HG03520 (cell line): Measurements from ENCODE around the gene MAP3K1.
A peak's percentile ranks its signal among the peaks of the same experiment; 100 is the strongest.

Experiments
- ATAC-seq: cut with Tn5 transposase; IDR thresholded peaks from one replicate; pipeline ENCODE4 v1.9.1; 2021; ENCODE audit warnings: mild to moderate bottlenecking, moderate library complexity; ENCODE audit not compliant: unreplicated experiment

MAP3K1 gene

DNA sequence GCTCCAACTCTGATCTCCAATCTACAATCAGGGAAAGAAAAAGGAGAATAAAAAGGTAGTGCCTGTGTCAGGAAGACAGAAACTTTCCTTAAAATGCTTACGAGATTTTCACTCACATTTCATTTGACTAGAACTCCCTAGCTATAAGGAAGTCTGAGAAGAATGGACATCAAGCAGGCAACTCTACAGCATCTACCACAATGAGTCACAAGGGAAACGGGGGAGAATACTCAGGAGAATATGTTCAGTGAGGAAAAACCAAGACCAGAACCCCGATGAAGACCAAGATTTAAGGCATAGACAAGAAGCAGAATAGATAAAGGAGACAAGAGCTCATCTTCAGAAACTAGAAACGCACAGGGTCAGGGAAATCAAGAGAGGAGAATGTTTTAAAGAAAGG lies 85.0 kb downstream of the MAP3K1 start:
- no peak for ATAC-seq

DNA sequence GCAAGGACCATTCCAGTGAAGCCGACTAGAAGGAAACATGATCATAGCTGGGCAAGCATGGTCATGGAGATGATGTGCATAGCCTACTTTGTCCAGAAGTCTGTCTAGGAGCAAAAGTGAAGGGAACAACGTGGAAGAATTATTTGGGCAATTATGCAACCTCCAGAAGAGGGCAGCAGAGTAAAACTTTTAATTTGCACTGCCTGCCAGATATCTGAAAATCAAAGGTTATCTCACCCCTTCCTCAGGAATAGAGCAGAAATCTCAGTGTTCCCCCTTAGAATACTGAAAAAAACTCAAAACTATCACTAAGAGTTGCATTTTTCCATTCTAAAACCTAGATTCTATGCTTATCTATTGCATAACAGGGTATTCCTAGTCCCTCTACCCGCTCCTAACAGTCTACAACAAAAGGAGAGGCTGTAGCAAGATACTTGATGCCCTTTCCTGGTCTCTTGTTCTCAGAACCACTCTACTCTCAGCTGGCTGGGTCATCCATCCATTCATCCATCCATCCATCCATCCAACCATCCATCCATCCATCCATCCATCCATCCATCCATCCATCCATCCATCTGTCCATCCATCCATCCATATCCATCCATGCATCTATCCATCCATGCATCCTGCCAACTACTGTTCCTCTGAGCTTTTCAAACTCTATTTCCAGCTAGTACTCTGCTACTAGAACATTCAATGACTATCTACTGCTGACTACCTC lies 85.7 kb downstream of the MAP3K1 start:
- no peak for ATAC-seq

GRCh38 chr5:56908942-56909293 lies 93.6 kb downstream of the MAP3K1 start:
- no peak for ATAC-seq

DNA sequence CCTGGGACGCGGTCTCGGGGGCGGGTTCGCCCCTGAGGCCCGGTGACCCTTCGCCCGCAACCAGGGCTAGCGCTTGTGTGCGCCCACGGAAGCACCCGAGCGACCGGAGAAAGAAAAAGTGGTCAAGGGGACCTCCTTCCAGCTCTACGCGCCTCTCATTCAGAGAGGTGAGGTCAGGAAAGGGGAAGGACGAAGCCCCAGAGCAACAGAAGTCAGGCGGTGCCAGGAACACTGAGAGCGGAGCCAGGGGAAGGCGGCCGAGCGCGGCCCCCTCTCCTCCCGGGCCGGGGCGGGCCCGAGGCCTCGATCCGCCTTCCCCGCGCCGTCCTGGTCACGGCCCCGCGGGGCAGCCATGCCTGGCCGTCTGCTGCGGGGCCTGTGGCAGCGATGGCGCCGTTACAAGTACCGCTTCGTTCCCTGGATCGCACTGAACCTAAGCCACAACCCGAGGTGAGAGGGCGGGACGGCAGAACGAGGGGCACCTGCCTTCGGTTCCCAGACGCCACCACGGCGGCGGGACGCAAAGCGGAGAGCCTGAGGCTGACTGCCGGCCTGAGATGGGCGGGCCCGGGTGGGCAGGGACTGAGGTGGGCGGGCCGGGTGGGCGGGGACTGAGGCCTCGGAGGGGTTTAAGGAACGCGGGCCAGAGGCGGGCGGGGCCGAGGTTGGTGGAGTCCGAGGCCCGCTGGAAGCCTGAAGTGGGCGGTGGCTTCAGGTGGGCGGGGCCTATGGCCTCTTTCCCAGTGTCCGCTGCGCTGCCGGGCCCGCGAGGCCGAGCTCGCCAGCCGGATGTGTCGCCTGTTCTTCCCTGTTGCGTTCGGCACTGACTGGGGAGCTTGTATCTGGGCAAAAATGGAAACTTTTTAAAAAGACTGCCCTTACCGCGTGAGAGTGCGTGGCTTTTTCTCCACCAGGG lies 94.2 kb downstream of the MAP3K1 start, which contains the start of gene SETD9:
Gene SETD9, plus strand, starts transcription at position 303 of the 916 bp plus-strand sequence. Its CDS starts 50 bp downstream, at position 353.
- peak; percentile 82 for ATAC-seq

DNA sequence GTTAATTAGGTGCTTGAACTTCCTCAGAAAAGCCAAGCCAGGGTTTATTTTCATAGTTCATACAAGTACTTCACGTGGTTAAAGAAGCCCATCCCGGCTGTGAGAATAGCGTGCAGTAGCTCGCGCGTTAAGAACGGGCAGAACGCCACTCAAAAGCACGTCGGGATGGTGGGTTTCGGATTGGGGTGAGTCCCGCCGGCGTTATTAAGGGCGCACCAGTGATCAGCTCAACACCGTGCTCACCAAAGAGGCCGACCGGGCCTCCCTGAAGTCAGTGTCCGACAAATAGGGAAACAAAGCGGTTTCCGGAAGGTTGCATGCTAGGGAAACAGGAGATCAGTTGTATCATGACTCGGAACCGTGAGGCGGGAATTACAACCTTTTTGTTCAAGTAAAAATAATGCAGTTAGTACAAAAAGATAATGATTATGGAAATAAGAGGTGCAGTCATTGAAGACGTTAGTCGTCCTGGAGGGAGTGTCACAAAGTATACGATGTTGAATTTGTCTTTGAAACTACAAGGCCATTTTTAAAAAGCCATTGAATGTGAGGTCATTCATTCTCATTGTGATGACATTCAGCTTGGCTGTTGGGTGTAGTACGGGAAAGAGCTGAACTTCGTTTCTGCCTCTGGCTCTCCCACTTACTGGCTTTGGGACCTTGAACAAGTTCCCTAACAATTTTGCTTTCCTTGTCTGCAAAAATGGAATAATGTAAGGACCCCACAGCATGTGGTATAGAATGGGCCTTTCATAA lies 95.0 kb downstream of the MAP3K1 start:
- ATAC-seq = peak; percentile 12

GRCh38 chr5:56913766-56914165 lies 98.4 kb downstream of the MAP3K1 start:
- no peak for ATAC-seq

- no peak for ATAC-seq
Measured at GRCh38 chr5:56914678-56915077, 99.3 kb downstream of the MAP3K1 start.

GRCh38 chr5:56917534-56917933 lies 102.2 kb downstream of the MAP3K1 start:
- no peak for ATAC-seq

DNA sequence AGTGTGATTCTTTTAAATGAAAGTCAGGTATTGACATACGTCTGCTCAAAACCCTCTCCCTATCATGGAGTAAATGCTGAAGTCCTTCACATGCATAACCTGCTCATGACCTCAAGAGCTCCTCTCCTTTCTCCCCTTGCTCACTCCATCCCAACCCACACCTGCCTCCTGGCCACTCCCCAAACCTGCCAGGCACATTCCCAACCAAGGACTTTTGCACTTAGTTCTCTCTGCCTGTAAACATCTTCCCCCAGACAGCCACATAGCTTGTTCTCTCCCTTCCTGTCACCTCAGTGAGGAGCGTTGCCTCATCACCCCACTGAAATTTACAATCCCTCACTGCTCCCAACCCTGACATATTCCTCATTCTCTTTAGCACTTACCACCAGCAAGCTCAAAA lies 102.7 kb downstream of the MAP3K1 start:
- ATAC-seq = no peak

- no peak for ATAC-seq
Measured at GRCh38 chr5:56919942-56920662, 104.8 kb downstream of the MAP3K1 start.

- ATAC-seq = no peak
Measured at GRCh38 chr5:56922922-56923321, 107.6 kb downstream of the MAP3K1 start.

DNA sequence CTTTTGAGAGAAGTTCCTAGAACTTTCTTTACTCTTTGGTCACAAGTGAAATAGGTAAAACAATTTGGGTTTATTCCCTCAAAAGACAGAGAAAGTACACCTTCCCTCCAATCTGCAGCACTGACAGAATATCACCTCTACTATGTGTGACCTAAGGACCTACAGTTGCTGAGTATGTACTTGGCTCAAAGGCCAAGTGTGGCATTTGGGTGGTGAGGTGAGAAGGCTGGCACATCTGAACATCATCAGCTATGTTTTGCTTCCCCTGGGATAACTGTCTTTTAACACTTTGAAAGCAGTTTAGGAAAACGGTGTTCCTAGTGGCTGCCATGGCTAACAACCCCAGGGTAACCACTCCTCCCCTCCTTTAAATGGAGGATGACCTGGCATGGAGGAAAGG lies 119.0 kb downstream of the MAP3K1 start:
- ATAC-seq = no peak

DNA sequence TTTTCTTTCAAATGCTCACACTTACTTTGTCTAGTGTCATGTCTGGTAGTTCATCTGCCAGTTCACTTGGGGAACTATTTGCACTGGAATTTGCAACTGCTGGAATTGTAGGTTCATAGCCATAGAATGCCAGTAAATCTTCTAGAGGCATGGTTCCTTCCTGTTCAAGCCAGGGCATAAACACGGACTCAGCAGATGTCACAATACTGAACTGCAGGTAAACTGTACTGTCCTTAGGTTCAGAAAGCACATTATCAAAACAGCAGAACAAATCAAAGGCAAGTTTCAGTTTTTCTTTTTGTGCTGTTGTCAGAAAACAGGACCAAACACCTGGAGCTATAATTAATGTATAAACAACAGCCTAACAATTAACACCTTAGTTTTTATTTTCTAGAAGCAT lies 123.5 kb downstream of the MAP3K1 start:
- no peak for ATAC-seq

DNA sequence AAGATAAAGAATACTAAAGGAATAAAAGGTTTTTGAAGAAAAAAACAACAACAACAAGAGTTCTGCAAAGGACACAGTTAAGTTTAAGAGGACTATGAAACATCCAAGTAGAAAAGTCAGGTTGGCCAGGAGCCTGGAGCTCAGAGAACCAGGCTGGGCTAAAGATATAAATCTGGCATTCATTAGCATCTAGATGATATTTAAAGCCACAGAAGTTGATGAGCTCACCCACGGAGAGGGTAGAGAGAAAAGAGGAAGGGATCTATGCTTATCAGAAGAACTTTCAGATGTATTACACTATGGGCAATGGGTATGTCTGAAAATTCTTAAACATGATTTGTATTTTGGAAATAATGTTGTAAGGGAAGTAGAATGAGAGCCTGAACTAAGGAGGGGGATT lies 126.6 kb downstream of the MAP3K1 start:
- no peak for ATAC-seq
